ENCODE measurements around the gene CHPF2.

The CHPF2 gene

DNA sequence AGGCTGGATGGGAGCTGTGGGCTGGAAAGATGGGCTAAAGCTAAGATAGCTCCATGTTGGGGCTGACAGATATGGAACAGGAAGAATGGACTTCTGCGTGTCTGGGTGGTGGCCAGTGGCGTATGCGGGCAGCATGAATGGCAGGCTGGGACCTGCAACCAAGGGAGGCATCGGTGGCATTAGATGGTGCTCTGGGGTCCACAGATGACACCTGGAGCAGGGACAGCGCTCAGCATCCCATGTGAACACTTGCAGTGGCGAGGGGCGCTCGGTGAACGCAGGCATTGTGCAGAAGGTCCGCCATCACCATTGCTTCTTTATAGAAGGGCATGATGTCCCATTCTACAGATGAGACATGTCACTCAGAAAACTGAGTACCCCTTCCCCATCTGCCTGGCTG is 37.2 kb downstream of the CHPF2 start:
- no peak for DNase-seq

DNA sequence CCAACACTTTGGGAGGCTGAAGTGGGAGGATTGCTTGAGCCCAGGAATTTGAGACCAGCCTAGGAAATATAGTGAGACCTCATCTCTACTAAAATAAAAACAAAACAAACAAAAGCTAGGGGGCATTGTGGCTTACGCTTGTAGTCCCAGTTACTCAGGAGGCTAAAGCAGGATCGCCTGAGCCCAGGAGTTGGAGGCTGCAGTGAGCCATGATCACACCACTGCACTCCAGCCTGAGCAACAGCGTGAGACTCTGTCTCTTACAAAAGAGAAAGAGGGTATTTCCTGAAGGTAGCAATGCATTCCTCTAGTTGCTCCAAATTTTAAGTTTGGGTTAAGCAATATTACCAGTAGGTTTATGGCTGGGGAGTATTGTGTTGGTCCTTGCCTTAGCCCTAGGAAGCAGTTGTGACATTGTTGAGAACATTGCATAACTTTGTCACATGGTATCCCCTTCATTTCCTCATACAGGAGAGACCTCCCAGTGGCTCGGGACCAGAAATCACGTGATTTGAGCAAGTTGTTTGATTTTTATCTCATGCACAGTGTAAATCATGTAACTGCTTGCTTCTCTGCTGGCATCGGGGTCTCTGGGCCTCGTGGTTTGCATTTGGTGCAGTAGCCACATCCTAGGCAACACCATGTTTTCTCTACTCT is 39.5 kb downstream of the CHPF2 start:
- no peak for DNase-seq

DNA sequence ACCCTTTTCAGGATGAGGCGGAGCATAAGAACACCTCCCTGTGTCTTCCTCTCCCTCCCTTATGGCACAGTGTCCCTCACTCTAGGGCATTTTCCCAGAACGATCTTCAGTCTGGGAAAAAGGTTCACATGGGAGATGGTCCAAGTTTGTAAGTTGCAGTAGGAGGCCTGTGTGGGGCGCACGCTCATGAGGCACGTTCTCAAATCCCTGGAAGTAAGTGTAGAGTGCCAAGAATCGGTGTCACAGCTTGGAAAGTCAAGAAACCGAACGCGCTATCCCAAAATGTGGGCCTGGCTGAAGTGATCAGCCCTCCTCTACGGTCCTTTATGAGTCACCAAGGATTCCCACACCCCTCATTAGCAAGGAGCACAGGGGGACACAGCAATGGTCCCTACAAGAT is 40.1 kb downstream of the CHPF2 start:
- no peak for DNase-seq

DNA sequence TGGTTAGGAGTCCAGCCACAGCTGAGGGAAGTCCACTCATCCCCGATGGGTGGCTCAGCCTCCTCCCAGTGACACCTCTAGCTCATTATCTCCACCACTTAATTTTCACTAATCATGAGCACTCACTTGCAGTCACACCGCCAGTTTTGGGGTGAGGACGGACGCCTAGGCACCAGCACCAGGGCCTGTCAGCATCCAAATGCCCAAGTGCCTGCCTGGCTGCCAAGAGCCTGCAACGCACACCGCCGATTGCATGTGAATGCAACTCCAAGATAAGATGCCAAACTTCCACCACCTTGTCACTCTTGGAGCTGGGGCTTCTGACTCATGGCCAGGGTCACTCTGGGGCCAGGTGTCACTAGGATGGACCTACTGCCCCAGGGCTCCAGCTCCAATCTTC is 40.6 kb downstream of the CHPF2 start:
- DNase-seq, result no peak

DNA sequence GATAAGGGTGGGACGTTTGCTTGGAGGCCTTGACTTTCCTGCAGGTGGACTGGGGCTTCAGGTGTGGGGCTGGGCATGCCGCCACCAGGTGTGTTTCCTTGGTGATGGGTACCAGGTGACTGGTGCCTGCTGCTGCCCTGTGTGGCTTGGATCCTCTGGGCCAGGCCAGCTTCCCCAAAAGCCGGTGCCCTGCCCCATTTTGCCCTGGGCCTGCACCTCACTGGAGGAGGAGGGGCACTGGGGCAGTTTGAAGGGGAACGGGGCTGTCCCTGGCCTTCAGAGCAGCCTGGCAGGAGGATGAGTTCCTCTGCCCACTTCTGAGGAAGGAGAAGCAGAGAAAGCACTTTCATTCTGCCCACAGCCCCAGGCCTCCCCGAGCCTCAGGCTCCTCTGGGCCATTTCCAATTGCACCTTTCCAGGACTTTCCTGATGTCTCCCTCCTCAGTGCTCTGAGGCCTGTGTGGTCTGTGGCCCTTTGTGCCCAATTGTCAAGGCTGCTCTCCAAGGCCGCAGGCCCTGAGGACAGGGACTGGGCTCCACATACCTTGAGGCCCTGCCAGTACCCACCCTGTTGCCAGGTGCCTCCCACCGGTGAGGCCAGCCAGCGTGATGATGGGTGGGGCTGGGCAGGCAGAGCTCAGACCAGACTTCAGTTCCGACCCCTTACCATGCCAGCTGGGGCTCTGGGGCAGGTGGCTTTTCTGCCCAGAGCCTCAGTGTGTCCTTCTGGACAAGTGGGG is 41.5 kb downstream of the CHPF2 start:
- no peak for DNase-seq

DNA sequence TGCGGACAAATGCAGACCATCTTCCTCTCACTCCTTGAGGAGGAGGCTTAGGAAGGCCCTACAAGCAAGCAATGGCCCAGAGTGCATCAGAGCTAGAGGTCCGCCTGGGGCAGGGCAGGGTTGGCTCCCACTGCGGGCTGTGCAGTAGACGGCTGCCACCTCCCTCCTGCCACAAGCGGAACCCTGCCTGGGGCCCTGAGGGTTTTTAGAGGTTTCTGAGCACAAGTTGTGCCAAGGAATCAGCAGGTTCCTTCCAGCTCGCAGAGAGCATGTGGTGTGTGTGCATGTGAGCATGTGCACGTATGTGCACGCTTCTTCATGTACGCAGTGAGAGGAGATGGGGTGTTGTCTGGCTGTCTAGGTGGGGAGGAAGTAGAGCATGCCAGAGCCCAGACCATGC is 42.1 kb downstream of the CHPF2 start:
- DNase-seq, result no peak

DNA sequence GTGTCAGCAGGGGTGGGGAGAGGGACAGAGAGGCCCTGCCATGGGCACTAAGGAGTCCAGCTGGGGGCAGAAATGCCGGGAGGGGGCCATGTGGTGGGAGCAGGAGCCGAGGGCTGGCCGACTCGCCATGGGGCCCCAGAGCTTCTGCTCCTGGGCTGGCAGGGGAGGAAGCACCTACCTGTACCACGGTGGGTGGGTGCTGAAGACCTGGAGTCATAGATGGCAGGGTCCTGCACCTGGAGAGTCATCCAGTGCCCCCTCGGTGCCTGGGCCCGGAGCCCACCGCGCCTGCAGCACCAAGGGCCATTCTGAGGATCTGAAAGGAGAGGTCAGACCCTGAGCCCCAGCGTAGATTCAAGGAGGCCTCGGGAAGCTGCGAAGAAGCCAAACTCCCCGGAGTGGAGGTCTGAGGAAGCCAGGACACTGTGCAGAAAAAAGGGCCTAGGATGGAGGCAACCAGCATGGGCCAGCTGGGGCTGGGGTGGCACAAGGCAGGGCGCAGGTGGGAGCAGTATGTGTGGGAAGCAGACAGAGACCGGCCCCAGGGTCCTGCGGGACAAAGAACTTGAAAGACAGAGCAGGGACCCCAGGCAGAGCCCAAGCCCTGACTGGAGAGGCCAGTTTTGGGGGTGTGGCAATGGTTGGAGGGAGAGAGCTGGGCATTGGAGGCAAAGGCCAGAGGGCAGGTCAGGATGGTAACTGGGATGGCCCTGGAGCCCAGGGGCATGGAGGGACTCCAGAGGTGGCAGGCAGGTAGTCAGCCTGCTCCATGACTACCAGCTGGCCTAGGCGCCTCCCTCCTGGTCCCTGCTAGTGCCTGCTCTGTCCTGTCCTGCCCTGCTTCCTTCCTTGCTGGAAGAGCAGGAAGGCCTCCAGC is 42.9 kb downstream of the CHPF2 start:
- no peak for DNase-seq

DNA sequence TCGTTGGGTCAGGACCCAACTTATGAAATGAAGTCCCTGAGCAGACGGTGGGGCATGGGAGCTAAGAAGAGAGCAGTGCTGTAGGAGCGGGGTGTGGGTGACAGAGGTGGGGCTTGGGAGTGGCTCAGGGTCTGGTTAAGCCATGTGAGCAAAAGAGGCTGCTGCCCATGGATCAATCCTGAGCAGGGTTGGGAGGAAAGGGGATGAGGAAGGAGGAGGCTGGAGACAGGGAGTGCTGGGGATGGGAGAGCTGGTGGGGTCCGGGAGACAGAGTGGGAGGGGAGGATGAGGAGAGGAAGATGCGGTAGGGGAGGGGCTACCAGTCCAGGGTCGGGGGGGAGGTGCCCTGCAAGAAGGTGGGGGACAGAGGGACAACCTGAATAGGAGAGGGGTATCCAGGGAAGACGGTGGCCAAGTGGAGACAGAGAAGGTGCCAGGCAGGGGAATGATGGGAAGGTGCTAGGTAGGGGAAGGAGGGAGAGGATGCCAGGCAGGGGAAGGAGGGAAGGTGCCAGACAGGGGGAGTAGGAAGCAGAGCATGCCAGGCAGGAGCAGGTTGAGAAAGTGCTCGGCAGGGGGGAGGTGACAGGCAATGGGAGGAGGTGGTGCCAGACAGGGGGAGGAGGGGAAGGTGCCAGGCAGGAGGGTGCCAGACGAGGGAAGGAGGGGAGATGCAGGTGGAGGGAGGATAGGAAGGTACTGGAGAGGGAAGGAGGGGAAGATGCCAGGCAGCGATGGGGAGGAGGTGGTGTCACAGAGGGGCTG is 43.7 kb downstream of the CHPF2 start:
- DNase-seq, result no peak

DNA sequence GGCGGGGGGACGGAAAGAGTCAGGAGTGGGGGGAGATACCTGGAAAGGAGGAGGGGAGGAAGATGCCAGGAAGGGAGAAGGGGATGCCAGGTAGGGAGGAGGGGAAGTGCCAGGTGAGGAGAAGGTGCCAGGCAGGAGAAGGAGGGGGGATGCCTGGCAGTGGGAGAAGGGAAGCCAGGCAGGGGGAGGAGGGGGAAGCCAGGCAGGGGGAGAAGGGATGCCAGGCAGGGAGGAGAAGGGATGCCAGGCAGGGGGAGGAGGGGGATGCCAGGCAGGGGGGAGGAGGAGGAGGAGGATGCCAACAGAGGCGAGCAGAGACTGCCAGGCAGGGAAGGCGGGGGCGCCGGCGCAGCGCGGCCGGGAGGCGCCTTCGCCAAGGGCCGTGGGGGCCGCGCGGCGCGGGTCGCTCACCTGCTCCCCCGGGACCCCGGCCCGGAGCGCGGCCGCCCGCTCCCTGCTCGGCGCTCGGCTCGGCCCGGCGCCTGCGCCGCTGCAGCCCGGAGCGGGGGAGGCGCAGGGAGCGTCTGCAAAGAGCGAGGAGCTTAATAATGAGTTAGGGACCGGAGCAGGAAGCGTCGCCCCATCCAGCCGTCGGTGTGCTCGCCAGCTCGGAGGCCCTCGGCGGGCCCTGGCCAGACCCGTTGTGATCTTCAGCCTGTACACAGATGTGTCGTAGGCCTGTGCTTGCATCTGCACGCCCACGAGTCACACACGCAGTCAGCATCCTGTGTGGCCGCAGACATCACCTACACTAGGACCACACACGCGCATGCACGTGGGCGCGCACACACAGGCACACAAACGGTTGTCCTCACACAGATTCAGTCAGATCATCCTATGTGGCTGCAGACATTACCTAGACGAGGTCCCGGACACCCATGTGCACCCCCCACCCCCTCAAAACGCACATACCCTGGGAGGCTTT is 44.6 kb downstream of the CHPF2 start:
- DNase-seq, result no peak

DNA sequence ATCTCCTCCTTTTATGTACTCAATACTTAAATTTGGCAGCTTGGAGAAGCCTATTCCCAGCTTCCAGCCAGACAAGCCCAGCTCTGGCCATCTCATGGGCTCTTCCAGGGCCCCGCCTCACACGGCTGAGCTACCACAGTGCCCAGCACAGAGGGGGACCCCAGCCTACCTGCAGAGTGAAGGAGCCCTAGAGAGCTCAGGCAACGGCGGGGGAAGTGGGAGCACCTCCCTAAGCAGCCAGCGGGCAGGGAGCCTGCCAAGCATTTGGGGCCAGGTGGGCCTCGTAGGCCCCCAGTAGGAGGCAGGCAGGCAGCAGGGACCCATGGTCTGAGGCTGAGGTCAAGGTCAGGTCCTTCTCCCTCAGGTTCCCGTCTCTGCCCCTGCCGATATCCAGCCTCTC is 45.3 kb downstream of the CHPF2 start:
- DNase-seq, result no peak

DNA sequence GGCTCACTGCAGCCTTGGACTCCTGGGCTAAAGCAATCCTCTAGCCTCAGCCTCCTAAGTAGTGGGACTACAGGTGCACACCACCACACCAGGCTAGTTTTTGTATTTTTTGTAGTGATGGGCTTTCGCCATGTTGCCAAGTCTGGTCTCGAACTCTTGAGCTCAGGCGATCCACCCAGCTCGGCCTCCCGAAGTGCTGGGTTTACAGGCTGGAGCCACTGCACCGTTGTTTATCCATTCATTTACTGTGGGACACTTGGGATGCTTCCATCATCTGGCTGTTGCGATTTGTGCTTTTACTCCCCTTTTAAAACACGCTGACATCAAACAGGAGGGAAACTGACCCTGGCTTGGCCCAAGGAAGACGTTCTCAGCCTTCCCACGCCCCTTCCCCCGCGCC is 46.7 kb downstream of the CHPF2 start:
- no peak for DNase-seq

DNA sequence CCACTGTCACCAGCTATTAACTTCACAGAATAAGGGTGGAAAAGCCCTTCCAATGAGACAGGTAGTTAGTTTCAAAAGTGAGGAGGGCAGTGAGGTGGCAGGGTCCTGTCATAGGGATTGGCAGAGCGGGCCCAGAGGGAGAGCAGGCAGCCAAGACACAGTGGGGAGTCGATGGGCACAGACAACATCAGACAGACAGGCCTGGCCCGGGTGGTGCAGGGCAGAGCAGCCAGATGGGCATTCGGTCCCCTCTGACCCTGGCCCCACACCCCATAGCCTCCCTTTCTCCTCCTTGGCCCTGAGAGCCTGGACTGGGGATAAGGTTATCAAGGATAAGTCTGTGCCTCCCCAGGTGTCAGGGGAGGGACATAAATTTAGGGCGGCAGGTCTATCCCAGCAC is 47.6 kb downstream of the CHPF2 start:
- no peak for DNase-seq

DNA sequence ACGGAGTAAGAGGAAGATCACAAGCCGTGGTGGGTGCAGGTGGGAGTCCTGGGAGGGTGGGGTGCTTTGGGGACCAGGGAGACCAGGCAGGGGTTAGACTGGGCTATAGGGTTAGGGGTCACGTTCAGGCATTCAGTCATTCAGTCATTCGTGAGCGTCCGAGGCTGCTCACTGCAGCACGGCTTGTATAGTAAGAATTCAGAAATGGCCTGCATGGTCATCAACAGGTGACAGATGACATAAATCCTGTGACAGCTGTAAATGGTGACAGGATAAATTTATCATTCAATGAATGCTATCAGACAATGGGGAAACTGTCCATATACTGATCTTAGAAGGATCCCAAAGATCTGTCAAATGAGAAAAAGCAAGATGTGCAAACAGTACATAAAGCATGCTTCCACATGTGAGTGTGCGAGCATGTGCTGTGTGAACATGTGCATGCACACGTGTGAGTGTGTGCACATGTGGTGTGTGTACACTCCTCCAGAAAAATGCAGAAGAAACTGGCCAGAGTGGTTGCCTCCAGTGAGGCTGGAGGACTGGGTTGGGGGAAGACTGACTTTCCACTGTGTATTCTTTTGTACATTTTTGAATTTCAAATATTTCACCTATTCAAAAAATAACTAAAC is 48.2 kb downstream of the CHPF2 start:
- DNase-seq, result no peak

DNA sequence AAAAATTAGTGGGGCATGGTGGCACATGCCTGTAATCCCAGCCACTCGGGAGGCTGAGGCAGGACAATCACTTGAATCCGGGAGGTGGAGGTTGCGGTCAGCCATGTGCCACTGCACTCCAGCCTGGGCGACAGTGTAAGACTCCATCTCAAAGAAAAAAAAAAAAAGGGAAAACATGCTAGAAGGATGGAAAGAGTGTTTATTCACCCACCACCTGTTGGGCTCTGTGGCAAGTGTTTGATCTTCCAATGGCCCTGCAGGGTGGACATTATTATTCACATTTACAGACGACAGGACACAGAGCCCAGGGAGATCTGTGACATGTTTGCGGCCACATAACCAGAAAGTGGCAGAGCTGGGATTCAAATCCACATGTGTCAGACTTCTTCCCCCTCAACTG is 49.4 kb downstream of the CHPF2 start:
- no peak for DNase-seq

DNA sequence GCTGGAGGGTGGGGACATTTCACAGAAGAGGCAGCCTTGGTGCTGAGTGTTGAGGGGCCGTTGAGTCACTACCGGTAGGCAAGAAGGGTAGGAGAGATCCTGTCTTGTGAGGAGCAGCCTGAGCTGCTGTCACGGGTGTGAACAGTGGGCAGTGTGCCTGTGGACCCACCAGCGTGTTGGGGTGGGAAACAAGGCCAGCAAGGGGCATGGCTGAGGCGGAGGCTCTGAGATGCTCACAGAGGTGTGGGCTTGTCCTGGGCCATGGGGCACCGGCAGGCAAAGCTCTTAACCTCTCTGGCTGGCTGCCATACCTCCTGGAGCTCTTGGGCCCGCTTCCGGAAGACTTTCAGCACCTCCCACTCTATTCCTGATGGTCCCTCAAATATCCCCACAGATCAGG is 49.8 kb downstream of the CHPF2 start:
- DNase-seq, result no peak

DNA sequence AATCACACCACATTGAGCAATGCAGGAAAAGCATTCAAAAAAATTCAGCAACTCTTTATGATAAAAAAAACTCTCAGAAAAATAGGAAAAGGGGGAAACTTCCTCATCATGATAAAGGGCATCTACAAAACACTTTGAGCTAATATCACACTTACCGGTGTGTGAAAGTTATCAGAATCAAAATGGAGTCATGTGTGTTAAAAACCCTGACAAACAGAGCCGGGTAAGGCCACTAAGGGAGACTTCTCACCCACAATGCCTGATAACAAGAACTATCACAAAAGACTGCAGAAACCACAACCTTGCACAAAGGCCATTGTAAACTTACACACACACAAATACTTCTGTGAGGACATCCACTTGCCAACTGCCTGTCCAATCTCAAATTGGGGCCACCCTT is 51.0 kb downstream of the CHPF2 start:
- DNase-seq, result no peak

DNA sequence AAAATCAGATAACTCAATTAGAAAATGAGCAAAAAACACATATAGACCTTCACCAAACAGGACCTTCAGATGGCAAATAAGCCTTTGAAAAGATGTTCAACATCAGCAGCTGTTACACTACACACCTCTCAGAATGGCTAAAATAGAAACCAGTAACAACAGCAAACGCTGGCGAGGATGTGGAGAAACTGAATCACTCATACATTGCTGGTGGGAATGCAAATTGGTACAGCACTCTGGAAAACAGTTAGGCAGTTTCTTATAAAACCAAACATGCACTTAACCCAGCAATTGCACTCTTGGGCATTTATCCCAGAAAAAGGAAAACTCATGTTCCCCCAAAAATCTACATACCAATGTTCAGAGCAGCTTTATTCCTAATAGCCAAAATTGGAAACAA is 53.9 kb downstream of the CHPF2 start:
- DNase-seq, result no peak

All from NCI-H187 treated with DMSO at 0.1 percent for 48 hours (cell line).